T-helper 1 cell treated with Interleukin-12 subunit alpha and Interleukin-12 subunit beta and Interleukin-4 antibody, amounts not matched to agents 30 μg/mL and 1 μg/mL, for 36 hours (primary cell): Measurements from ENCODE around the gene TMCC1.
"Not testable (repeated sequence)": the region's sequence is repeated elsewhere in the genome, so short reads cannot be mapped to it uniquely, and the experiment has no call there.

ENCODE experiments used
- H3K27ac Mint-ChIP-seq: one replicate; pipeline ENCODE4 v1.8.0; 2021; ENCODE audit warnings: mild to moderate bottlenecking, mixed read lengths
- H3K27me3 Mint-ChIP-seq: one replicate; pipeline ENCODE4 v1.8.0; 2021; ENCODE audit warnings: low read depth, mixed read lengths
- H3K36me3 Mint-ChIP-seq: one replicate; pipeline ENCODE4 v1.8.0; 2021; ENCODE audit warnings: low read depth, mixed read lengths
- H3K4me1 Mint-ChIP-seq: one replicate; pipeline ENCODE4 v1.8.0; 2021; ENCODE audit warnings: low read depth, mixed read lengths
- H3K4me3 Mint-ChIP-seq: one replicate; pipeline ENCODE4 v1.8.0; 2021; ENCODE audit warnings: mild to moderate bottlenecking, moderate library complexity, mixed read lengths
- H3K9me3 Mint-ChIP-seq: one replicate; pipeline ENCODE4 v1.8.0; 2021; ENCODE audit warnings: mixed read lengths

The TMCC1 gene

DNA sequence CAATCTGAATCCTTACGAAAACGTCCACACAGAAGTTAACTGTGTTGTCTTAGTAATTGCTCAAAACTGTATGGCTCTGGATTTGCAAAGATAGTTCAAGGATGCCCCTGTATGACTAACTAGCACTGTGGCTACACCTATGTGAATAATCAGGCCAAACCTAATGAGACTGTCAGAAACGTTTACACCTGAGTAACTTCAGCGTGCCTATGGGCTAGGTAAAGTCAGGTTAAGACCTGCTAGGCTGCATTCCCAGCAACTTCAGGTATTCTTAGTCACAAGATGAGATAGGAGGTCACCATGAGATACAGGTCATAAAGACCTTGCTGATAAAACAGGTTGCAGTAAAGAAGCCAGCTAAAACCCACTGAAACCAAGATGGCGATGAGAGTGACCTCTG is 199.3 kb downstream of the TMCC1 start:
- Mint-ChIP-seq H3K9me3 (peaks cover 23% of the 10 kb centered on the region), H3K27me3 (no peaks in the 10 kb centered on the region), H3K4me3 (no peak overlapping the region), H3K4me1 (peaks cover 5% of the 10 kb centered on the region), H3K36me3 (peaks cover 8% of the 10 kb centered on the region), H3K27ac (no peak overlapping the region)

GRCh38 chr3:129692743-129693142 is 200.8 kb downstream of the TMCC1 start:
- Mint-ChIP-seq H3K27ac (no peak overlapping the region), H3K9me3 (peaks cover 19% of the 10 kb centered on the region), H3K4me3 (no peak overlapping the region), H3K27me3 (no peaks in the 10 kb centered on the region), H3K4me1 (peaks cover 5% of the 10 kb centered on the region), H3K36me3 (peaks cover 8% of the 10 kb centered on the region)

DNA sequence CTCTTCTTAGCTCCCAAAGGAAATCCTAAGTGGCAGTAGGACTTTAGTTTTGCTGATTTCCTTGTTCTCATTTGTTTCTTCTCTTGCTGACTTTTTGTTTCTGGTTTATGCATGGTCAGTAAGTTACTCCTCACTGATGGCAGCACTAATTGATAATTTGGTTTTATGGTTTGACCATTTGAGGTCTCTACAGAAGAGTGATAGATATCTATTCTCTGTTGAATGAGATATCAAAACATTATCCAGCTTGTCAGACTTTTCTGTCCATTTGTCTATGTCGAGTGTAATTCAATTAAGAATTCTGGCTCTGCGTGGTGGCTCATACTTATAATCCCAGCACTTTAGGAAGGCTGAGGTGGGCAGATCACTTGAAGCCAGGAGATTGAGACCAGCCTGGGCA is 202.5 kb downstream of the TMCC1 start:
- H3K36me3 Mint-ChIP-seq, result peaks cover 2% of the 10 kb centered on the region
- peaks cover 7% of the 10 kb centered on the region for H3K9me3 Mint-ChIP-seq
- peaks cover 5% of the 10 kb centered on the region for H3K4me1 Mint-ChIP-seq
- no peak overlapping the region for H3K4me3 Mint-ChIP-seq
- no peaks in the 10 kb centered on the region for H3K27me3 Mint-ChIP-seq
- no peak overlapping the region for H3K27ac Mint-ChIP-seq

- no peak overlapping the region for H3K27ac Mint-ChIP-seq
- H3K9me3 Mint-ChIP-seq, result peaks cover 3% of the 10 kb centered on the region
- H3K4me3 Mint-ChIP-seq, result no peak overlapping the region
These were observed 203.1 kb downstream of the TMCC1 start for GRCh38 chr3:129690406-129690805.

GRCh38 chr3:129689036-129689435 is 204.5 kb downstream of the TMCC1 start:
- Mint-ChIP-seq H3K36me3 (no peaks in the 10 kb centered on the region), H3K27ac (no peak overlapping the region), H3K4me3 (no peak overlapping the region), H3K27me3 (no peaks in the 10 kb centered on the region), H3K4me1 (peaks cover 5% of the 10 kb centered on the region), H3K9me3 (no peaks in the 10 kb centered on the region)

More at GRCh38 chr3:129690406-129690805, 203.1 kb downstream of the TMCC1 start:
- peaks cover 5% of the 10 kb centered on the region for H3K4me1 Mint-ChIP-seq
- H3K27me3 Mint-ChIP-seq, result no peaks in the 10 kb centered on the region
- peaks cover 2% of the 10 kb centered on the region for H3K36me3 Mint-ChIP-seq

GRCh38 chr3:129688271-129688895 is 205.1 kb downstream of the TMCC1 start:
- Mint-ChIP-seq H3K4me3 (no peak overlapping the region), H3K27ac (no peak overlapping the region), H3K27me3 (no peaks in the 10 kb centered on the region), H3K9me3 (no peaks in the 10 kb centered on the region), H3K4me1 (peaks cover 5% of the 10 kb centered on the region), H3K36me3 (no peaks in the 10 kb centered on the region)

- Mint-ChIP-seq H3K9me3 (no peaks in the 10 kb centered on the region), H3K27me3 (no peaks in the 10 kb centered on the region), H3K4me1 (peaks cover 5% of the 10 kb centered on the region), H3K4me3 (no peak overlapping the region), H3K36me3 (no peaks in the 10 kb centered on the region), H3K27ac (no peak overlapping the region)
These were observed 205.9 kb downstream of the TMCC1 start for GRCh38 chr3:129687586-129688125.

GRCh38 chr3:129686941-129687340 is 206.6 kb downstream of the TMCC1 start:
- Mint-ChIP-seq H3K36me3 (no peaks in the 10 kb centered on the region), H3K4me1 (peaks cover 5% of the 10 kb centered on the region), H3K9me3 (no peaks in the 10 kb centered on the region), H3K27ac (no peak overlapping the region), H3K4me3 (no peak overlapping the region), H3K27me3 (no peaks in the 10 kb centered on the region)

- Mint-ChIP-seq H3K27ac (no peak overlapping the region), H3K9me3 (no peaks in the 10 kb centered on the region), H3K4me3 (no peak overlapping the region), H3K36me3 (no peaks in the 10 kb centered on the region), H3K27me3 (no peaks in the 10 kb centered on the region), H3K4me1 (no peaks in the 10 kb centered on the region)
These were observed 209.2 kb downstream of the TMCC1 start for GRCh38 chr3:129684270-129684669.

DNA sequence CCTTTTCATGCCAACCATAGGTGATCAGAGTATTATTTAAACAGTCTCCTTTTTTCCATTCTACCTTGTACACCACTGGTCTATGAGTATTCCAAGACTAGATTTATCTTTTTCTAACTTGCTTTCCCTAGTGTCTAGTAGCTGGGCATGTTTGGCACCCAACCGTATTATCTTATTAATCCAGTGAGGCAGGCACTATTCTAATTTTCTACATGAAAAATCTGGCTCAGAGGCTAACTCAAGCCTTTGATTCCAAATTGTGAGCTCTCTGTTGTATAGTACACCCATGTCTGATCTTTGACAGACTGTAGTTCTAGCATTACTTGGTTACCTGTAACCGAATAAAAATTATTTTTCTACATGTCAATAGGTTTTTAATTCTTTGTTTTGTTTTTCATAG is 210.3 kb downstream of the TMCC1 start:
- Mint-ChIP-seq H3K27me3 (no peaks in the 10 kb centered on the region), H3K36me3 (no peaks in the 10 kb centered on the region), H3K4me3 (no peak overlapping the region), H3K27ac (no peak overlapping the region), H3K9me3 (no peaks in the 10 kb centered on the region), H3K4me1 (no peaks in the 10 kb centered on the region)

GRCh38 chr3:129676985-129677384 is 216.5 kb downstream of the TMCC1 start:
- no peaks in the 10 kb centered on the region for H3K4me1 Mint-ChIP-seq
- no peak overlapping the region for H3K27ac Mint-ChIP-seq
- H3K36me3 Mint-ChIP-seq, result no peaks in the 10 kb centered on the region
- no peaks in the 10 kb centered on the region for H3K27me3 Mint-ChIP-seq
- H3K4me3 Mint-ChIP-seq, result no peak overlapping the region
- no peaks in the 10 kb centered on the region for H3K9me3 Mint-ChIP-seq

- H3K27me3 Mint-ChIP-seq, H3K36me3 Mint-ChIP-seq, H3K9me3 Mint-ChIP-seq, H3K4me3 Mint-ChIP-seq, H3K4me1 Mint-ChIP-seq, H3K27ac Mint-ChIP-seq: not testable (repeated sequence)
These were observed 218.8 kb downstream of the TMCC1 start for GRCh38 chr3:129674798-129675123.

- Mint-ChIP-seq H3K4me3 (no peak overlapping the region), H3K27me3 (no peaks in the 10 kb centered on the region), H3K9me3 (no peaks in the 10 kb centered on the region), H3K27ac (no peak overlapping the region), H3K4me1 (peaks cover 2% of the 10 kb centered on the region), H3K36me3 (peaks cover 4% of the 10 kb centered on the region)
These were observed 219.4 kb downstream of the TMCC1 start for GRCh38 chr3:129673897-129674797.

DNA sequence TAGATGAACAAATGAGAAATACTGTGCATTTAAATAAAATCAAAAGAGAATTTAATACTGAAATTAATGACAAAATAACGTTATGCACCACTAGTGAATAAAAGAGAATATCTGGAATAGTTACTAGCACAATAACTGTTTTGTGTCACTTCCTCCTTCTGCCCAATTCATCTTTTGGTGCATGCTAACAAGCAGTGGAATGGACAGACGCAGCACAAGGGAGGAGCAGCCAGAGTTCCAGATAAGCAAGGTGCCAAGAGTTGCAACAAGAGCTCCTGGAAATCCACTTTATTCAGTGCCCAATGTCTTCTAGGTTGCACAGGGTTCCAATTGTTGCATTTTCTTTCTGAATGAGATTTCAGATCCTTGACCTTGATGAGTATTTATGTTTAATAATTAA is 220.5 kb downstream of the TMCC1 start:
- Mint-ChIP-seq H3K27ac (no peak overlapping the region), H3K9me3 (no peaks in the 10 kb centered on the region)

GRCh38 chr3:129672412-129672811 is 221.1 kb downstream of the TMCC1 start:
- Mint-ChIP-seq H3K4me3 (no peak overlapping the region), H3K4me1 (peaks cover 2% of the 10 kb centered on the region)

More for the DNA sequence above, 220.5 kb downstream of the TMCC1 start:
- peaks cover 4% of the 10 kb centered on the region for H3K36me3 Mint-ChIP-seq
- peaks cover 2% of the 10 kb centered on the region for H3K4me1 Mint-ChIP-seq
- H3K27me3 Mint-ChIP-seq, result no peaks in the 10 kb centered on the region
- no peak overlapping the region for H3K4me3 Mint-ChIP-seq

More at GRCh38 chr3:129672412-129672811, 221.1 kb downstream of the TMCC1 start:
- no peak overlapping the region for H3K27ac Mint-ChIP-seq
- H3K36me3 Mint-ChIP-seq, result peaks cover 4% of the 10 kb centered on the region
- no peaks in the 10 kb centered on the region for H3K27me3 Mint-ChIP-seq
- no peaks in the 10 kb centered on the region for H3K9me3 Mint-ChIP-seq
